GM21526 (cell line): ENCODE measurements around the gene CAPN3.

Experiments used
- ATAC-seq: cut with Tn5 transposase; IDR thresholded peaks from one replicate; pipeline ENCODE4 v1.9.1; 2021; ENCODE audit warnings: moderate library complexity; ENCODE audit not compliant: unreplicated experiment, low FRiP score

CAPN3 gene

GRCh38 chr15:42355291-42355690, 4.0 kb upstream of the CAPN3 start:
- ATAC-seq = no peak

GRCh38 chr15:42356851-42357250, 2.5 kb upstream of the CAPN3 start:
- ATAC-seq = no peak

GRCh38 chr15:42358141-42358540, 1.2 kb upstream of the CAPN3 start:
- ATAC-seq = no peak

- ATAC-seq = no peak
Observed at GRCh38 chr15:42359985-42360384, 684 bp downstream of the CAPN3 start.

- no peak for ATAC-seq
Observed at GRCh38 chr15:42360535-42361112, 1.3 kb downstream of the CAPN3 start.

- ATAC-seq = no peak
Observed at GRCh38 chr15:42363487-42363886, 4.2 kb downstream of the CAPN3 start.

GRCh38 chr15:42363942-42364341, 4.6 kb downstream of the CAPN3 start:
- no peak for ATAC-seq

GRCh38 chr15:42364529-42364928, 5.2 kb downstream of the CAPN3 start:
- ATAC-seq = no peak

GRCh38 chr15:42365921-42366550, 6.7 kb downstream of the CAPN3 start:
- no peak for ATAC-seq

GRCh38 chr15:42367041-42367440, 7.7 kb downstream of the CAPN3 start:
- no peak for ATAC-seq

GRCh38 chr15:42368096-42368495, 8.8 kb downstream of the CAPN3 start:
- no peak for ATAC-seq

GRCh38 chr15:42371096-42371495, 11.8 kb downstream of the CAPN3 start:
- ATAC-seq = no peak

GRCh38 chr15:42373274-42373673, 14.0 kb downstream of the CAPN3 start:
- no peak for ATAC-seq

- ATAC-seq = no peak
Observed at GRCh38 chr15:42373936-42374335, 14.6 kb downstream of the CAPN3 start.

GRCh38 chr15:42374810-42375209, 15.5 kb downstream of the CAPN3 start:
- no peak for ATAC-seq

GRCh38 chr15:42375252-42375651, 16.0 kb downstream of the CAPN3 start:
- no peak for ATAC-seq

- no peak for ATAC-seq
Observed at GRCh38 chr15:42375941-42376340, 16.6 kb downstream of the CAPN3 start.

GRCh38 chr15:42378011-42378410, 18.7 kb downstream of the CAPN3 start:
- ATAC-seq = no peak

- ATAC-seq = no peak
Observed at GRCh38 chr15:42384597-42384996, 25.3 kb downstream of the CAPN3 start.

GRCh38 chr15:42385206-42385979, 26.1 kb downstream of the CAPN3 start:
- no peak for ATAC-seq

- ATAC-seq = no peak
Observed at GRCh38 chr15:42385980-42386700, 26.8 kb downstream of the CAPN3 start.
